Calu3 (cell line): ENCODE results near the gene ELAVL1. TPM values are rescaled to one million over a fixed set of nuclear protein-coding genes. Genes with fewer than 3 reads are reported as not detected.
"Not testable (repeated sequence)": the region's sequence is repeated elsewhere in the genome, so short reads cannot be mapped to it uniquely, and the experiment has no call there.

ENCODE experiments used
- BruUV-seq: library from RNA; stranded (reverse); fragments of 400-500 nt; replicated peaks from 2 replicates; lab custom pipeline; 2021; lab: Mats Ljungman, UMichigan
- CTCF ChIA-PET: fragments of 300-600 bp; sonication (Branson Sonifier 250); formaldehyde crosslinking; loops from one replicate; lab custom pipeline; 2022; ENCODE audit warnings: antibody characterized with exemption; lab: Charles Lee
- DNase-seq: peaks from one replicate; pipeline ENCODE4 v3.0.0; 2022
- H3K27ac Mint-ChIP-seq: one replicate; pipeline ENCODE4 v1.8.0; 2022; ENCODE audit warnings: mixed read lengths; ENCODE audit not compliant: unreplicated experiment
- H3K27me3 Mint-ChIP-seq: one replicate; pipeline ENCODE4 v1.8.0; 2022; ENCODE audit warnings: mixed read lengths; ENCODE audit not compliant: unreplicated experiment
- H3K36me3 Mint-ChIP-seq: one replicate; pipeline ENCODE4 v1.8.0; 2022; ENCODE audit warnings: mild to moderate bottlenecking, moderate library complexity, mixed read lengths; ENCODE audit not compliant: insufficient read depth, unreplicated experiment
- H3K4me1 Mint-ChIP-seq: one replicate; pipeline ENCODE4 v1.8.0; 2022; ENCODE audit warnings: mild to moderate bottlenecking, low read depth, mixed read lengths; ENCODE audit not compliant: unreplicated experiment
- H3K4me3 Mint-ChIP-seq: one replicate; pipeline ENCODE4 v1.8.0; 2022; ENCODE audit warnings: mild to moderate bottlenecking, low read depth, moderate library complexity, mixed read lengths; ENCODE audit not compliant: unreplicated experiment
- H3K9me3 Mint-ChIP-seq: one replicate; pipeline ENCODE4 v1.8.0; 2022; ENCODE audit warnings: low read depth, mixed read lengths; ENCODE audit not compliant: unreplicated experiment
- CTCF ChIP-seq: fragments of 200-600 bp; IDR thresholded peaks from one replicate; pipeline ENCODE4 v1.8.0; 2022; ENCODE audit warnings: antibody characterized with exemption; ENCODE audit not compliant: unreplicated experiment
- intact Hi-C: fragments of 100-400 bp; cut with micrococcal nuclease; formaldehyde crosslinking; loops from one replicate; pipeline ENCODE4 v1.10.0; 2022; ENCODE audit not compliant: unreplicated experiment
- total RNA-seq: library from RNA; stranded (reverse); gene quantifications from 2 replicates; pipeline ENCODE4 v1.2.3, GENCODE V29; 2022

ELAVL1 gene
- total RNA-seq, 1 experiment from 2014 or later, result 81.2 TPM

DNA sequence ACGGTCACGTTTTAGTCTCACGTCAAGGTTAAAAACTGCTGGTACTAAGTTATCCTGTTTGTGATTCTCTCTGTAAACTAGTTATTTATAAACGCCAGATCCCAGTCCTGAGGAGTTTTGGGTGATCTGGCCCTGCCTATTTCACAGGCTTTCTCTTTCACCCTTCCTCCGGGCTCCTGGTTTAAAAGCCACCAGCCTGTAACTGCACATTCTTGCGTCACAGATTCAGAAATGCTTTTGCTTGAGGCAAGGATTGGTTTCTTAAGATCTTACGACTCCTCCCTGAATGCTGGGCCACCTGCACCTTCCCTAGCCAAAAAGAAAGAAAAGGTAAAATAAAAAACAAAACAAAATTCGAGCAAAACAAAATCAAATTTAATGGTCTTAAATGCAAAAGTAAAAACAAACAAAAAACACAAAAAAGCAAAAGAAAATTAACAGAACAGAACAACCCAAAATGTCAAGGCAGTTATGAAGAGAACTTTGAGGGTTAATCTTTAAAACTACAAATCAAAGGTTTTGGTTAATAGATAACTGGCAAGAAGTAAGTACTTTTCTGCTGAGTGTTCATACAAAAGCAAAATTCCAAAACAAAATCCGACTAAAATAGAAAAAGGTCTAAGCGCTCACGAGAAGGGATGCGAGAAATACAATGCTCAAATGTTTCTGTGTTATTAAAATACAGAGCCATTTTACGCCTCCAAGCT is 43.4 kb downstream of the ELAVL1 start:
- no peak for TF ChIP-seq CTCF
- H3K4me3 Mint-ChIP-seq, result no peak overlapping the region
- H3K36me3 Mint-ChIP-seq, result peaks cover 14% of the 10 kb centered on the region
- H3K27me3 Mint-ChIP-seq, result no peaks in the 10 kb centered on the region
- H3K4me1 Mint-ChIP-seq, result no peaks in the 10 kb centered on the region
- BruUV-seq, result no TSS peak
- no peak overlapping the region for H3K27ac Mint-ChIP-seq
- DNase-seq, result no peak
- CTCF ChIA-PET, result no interaction called here
- intact Hi-C loops, result no loop called here
- no peaks in the 10 kb centered on the region for H3K9me3 Mint-ChIP-seq

- H3K27me3 Mint-ChIP-seq, intact Hi-C loops, DNase-seq, BruUV-seq, H3K4me3 Mint-ChIP-seq, H3K27ac Mint-ChIP-seq, CTCF ChIA-PET, H3K9me3 Mint-ChIP-seq, H3K4me1 Mint-ChIP-seq: not testable (repeated sequence)
- peaks cover 14% of the 10 kb centered on the region for H3K36me3 Mint-ChIP-seq
Measured at GRCh38 chr19:7961082-7961481, 44.4 kb downstream of the ELAVL1 start.

- H3K27ac Mint-ChIP-seq, result no peak overlapping the region
- H3K36me3 Mint-ChIP-seq, result peaks cover 6% of the 10 kb centered on the region
- no peaks in the 10 kb centered on the region for H3K4me1 Mint-ChIP-seq
- H3K27me3 Mint-ChIP-seq, result no peaks in the 10 kb centered on the region
- intact Hi-C loops, result no loop called here
- CTCF ChIA-PET, result no interaction called here
- no peaks in the 10 kb centered on the region for H3K9me3 Mint-ChIP-seq
- no peak for DNase-seq
- H3K4me3 Mint-ChIP-seq, result no peak overlapping the region
- TF ChIP-seq CTCF, result no peak
- no TSS peak for BruUV-seq
Measured at GRCh38 chr19:7959211-7959610, 46.2 kb downstream of the ELAVL1 start.

DNA sequence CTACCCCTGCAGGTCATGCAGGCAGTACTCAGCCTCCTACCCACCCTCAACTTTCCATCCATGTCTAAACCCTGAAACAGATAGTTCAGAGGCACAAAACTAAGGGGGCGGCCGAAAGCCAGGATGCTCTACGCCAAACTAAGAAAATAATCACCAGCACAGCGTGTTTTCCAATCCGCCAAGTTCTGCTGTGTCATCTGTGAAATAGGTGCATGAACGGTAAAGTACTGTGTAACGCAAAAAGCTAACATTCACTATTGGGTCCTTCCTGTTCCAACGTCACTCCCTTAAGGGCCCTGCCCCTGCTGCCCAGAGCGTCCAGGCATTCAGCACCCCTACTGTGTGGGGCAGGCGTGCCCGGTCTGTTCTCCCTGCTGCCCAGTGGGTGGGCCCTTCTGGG is 49.7 kb downstream of the ELAVL1 start:
- H3K9me3 Mint-ChIP-seq, result no peaks in the 10 kb centered on the region
- DNase-seq, result no peak
- CTCF ChIA-PET, result no interaction called here
- no TSS peak for BruUV-seq
- no peak overlapping the region for H3K27ac Mint-ChIP-seq
- no peaks in the 10 kb centered on the region for H3K27me3 Mint-ChIP-seq
- no peak overlapping the region for H3K4me3 Mint-ChIP-seq
- TF ChIP-seq CTCF, result no peak
- peaks cover 5% of the 10 kb centered on the region for H3K36me3 Mint-ChIP-seq
- intact Hi-C loops, result no loop called here
- H3K4me1 Mint-ChIP-seq, result no peaks in the 10 kb centered on the region

- no peak for DNase-seq
- H3K27me3 Mint-ChIP-seq, result no peaks in the 10 kb centered on the region
- H3K4me1 Mint-ChIP-seq, result no peaks in the 10 kb centered on the region
- intact Hi-C loops, result no loop called here
- BruUV-seq, result no TSS peak
- H3K27ac Mint-ChIP-seq, result no peak overlapping the region
- TF ChIP-seq CTCF, result no peak
- no peak overlapping the region for H3K4me3 Mint-ChIP-seq
- CTCF ChIA-PET, result no interaction called here
- peaks cover 5% of the 10 kb centered on the region for H3K36me3 Mint-ChIP-seq
- no peaks in the 10 kb centered on the region for H3K9me3 Mint-ChIP-seq
Measured at GRCh38 chr19:7953576-7953975, 51.9 kb downstream of the ELAVL1 start.
